Hepatocyte (in vitro differentiated cells): Measurements from ENCODE around the gene DHCR24. TPM values are rescaled to one million over a fixed set of nuclear protein-coding genes. Genes with fewer than 3 reads are reported as not detected.
A peak's percentile ranks its signal among the peaks of the same experiment; 100 is the strongest.

ENCODE experiments used
- DNase-seq: peaks from one replicate; pipeline ENCODE4 v3.0.0-alpha.2; 2016; ENCODE audit warnings: low spot score
- H2AFZ ChIP-seq: fragments of 200-600 bp; sonication (generic); 2 replicates; pipeline ENCODE4 v1.6.0; 2016; ENCODE audit warnings: antibody characterized with exemption, mild to moderate bottlenecking
- H3K27ac ChIP-seq: fragments of 200-600 bp; sonication (generic); 2 replicates; pipeline ENCODE4 v1.5.1; 2016; ENCODE audit warnings: mild to moderate bottlenecking
- H3K27me3 ChIP-seq: fragments of 200-600 bp; sonication (generic); 2 replicates; pipeline ENCODE4 v1.6.1; 2016
- H3K36me3 ChIP-seq: fragments of 200-600 bp; sonication (generic); replicated peaks from 2 replicates; pipeline ENCODE4 v1.5.1; 2016; ENCODE audit warnings: low read depth; ENCODE audit not compliant: insufficient read depth
- H3K4me1 ChIP-seq: fragments of 200-600 bp; sonication (generic); 2 replicates; pipeline ENCODE4 v1.5.1; 2016; ENCODE audit warnings: mild to moderate bottlenecking, moderate library complexity; ENCODE audit not compliant: insufficient read depth
- H3K4me2 ChIP-seq: fragments of 200-600 bp; sonication (generic); 2 replicates; pipeline ENCODE4 v1.6.0; 2016
- H3K4me3 ChIP-seq: fragments of 200-600 bp; sonication (generic); 2 replicates; pipeline ENCODE4 v1.5.1; 2016; ENCODE audit warnings: mild to moderate bottlenecking
- H3K79me2 ChIP-seq: fragments of 200-600 bp; sonication (generic); 2 replicates; pipeline ENCODE4 v1.6.0; 2017; ENCODE audit warnings: mild to moderate bottlenecking
- H3K9me2 ChIP-seq: fragments of 200-600 bp; sonication (generic); replicated peaks from 2 replicates; pipeline ENCODE4 v1.6.0; 2017; ENCODE audit warnings: mild to moderate bottlenecking; ENCODE audit not compliant: insufficient read depth
- H3K9me3 ChIP-seq: fragments of 200-600 bp; sonication (generic); 2 replicates; pipeline ENCODE4 v1.5.1; 2016; ENCODE audit warnings: low read depth, mild to moderate bottlenecking
- H4K20me1 ChIP-seq: fragments of 200-600 bp; sonication (generic); 2 replicates; pipeline ENCODE4 v1.6.0; 2016; ENCODE audit warnings: mild to moderate bottlenecking; ENCODE audit not compliant: insufficient read depth, poor library complexity, severe bottlenecking
- CTCF ChIP-seq: fragments of 200-600 bp; sonication (generic); IDR thresholded peaks from 2 replicates; pipeline ENCODE4 v1.5.1; 2016; ENCODE audit warnings: antibody characterized with exemption, mild to moderate bottlenecking; ENCODE audit not compliant: poor library complexity
- EZH2 ChIP-seq: fragments of 200-600 bp; sonication (generic); IDR thresholded peaks from 2 replicates; pipeline ENCODE4 v1.6.1; 2016; ENCODE audit warnings: antibody characterized with exemption, mild to moderate bottlenecking, borderline replicate concordance
- EZH2phosphoT487 ChIP-seq: fragments of 200-600 bp; sonication (generic); IDR thresholded peaks from one replicate; pipeline ENCODE4 v1.6.1; 2018; ENCODE audit warnings: antibody characterized with exemption, mild to moderate bottlenecking, low read depth, moderate library complexity; ENCODE audit not compliant: unreplicated experiment, severe bottlenecking
- WGBS: methylation state at CpG from one replicate; pipeline ENCODE4 v1.1.6; 2016; ENCODE audit warnings: low lambda C conversion rate; ENCODE audit errors: missing lambda C conversion rate; 5-methylcytosine and 5-hydroxymethylcytosine counted together
- polyA plus RNA-seq: library from polyadenylated mRNA; unstranded; fragments of >200 nt; fragmentation: Nextera tagmentation; extraction: Ambion mirVana; gene quantifications from 2 replicates; pipeline ENCODE4 v1.2.1, GENCODE V29; 2016
- total RNA-seq: library from RNA; depleted of rRNA; stranded (reverse); fragments of >200 nt; gene quantifications from 2 replicates; pipeline ENCODE4 v1.2.3, GENCODE V29; 2014

Gene DHCR24
- total and polyA plus RNA-seq, 2 experiments from 2014 or later = 282 to 318 TPM

- H3K79me2 ChIP-seq = peaks cover 4% of the 10 kb centered on the region
- peak overlapping the region; percentile 68 for H3K27ac ChIP-seq
- no peak overlapping the region for H2AFZ ChIP-seq
- no peaks in the 10 kb centered on the region for H3K9me3 ChIP-seq
- no peak overlapping the region for H3K4me3 ChIP-seq
- H3K4me2 ChIP-seq = no peak overlapping the region
- peaks cover 21% of the 10 kb centered on the region for H3K4me1 ChIP-seq
- peaks cover 4% of the 10 kb centered on the region for H4K20me1 ChIP-seq
- peak; percentile 2 for DNase-seq
- no peaks in the 10 kb centered on the region for H3K27me3 ChIP-seq
- TF ChIP-seq EZH2phosphoT487 = no peak
- no peak for TF ChIP-seq EZH2
- TF ChIP-seq CTCF = no peak
- no peaks in the 10 kb centered on the region for H3K9me2 ChIP-seq
- WGBS = 91% methylated on average over 3 of the region's 3 CpGs
- H3K36me3 ChIP-seq = no peaks in the 10 kb centered on the region
Measured at GRCh38 chr1:54857141-54857540, 29.9 kb downstream of the DHCR24 start.

- Histone ChIP-seq H3K4me1 (peaks cover 2% of the 10 kb centered on the region), H3K9me3 (no peaks in the 10 kb centered on the region), H3K79me2 (no peaks in the 10 kb centered on the region), H3K36me3 (no peaks in the 10 kb centered on the region), H4K20me1 (peaks cover 4% of the 10 kb centered on the region), H3K4me2 (no peak overlapping the region), H3K9me2 (no peaks in the 10 kb centered on the region), H3K27ac (no peak overlapping the region), H3K27me3 (no peaks in the 10 kb centered on the region), H3K4me3 (no peak overlapping the region), H2AFZ (no peak overlapping the region)
- 93% methylated on average over 12 of the region's 12 CpGs for WGBS
- TF ChIP-seq EZH2phosphoT487 (no peak), CTCF (no peak), EZH2 (no peak)
- peak; percentile 2 for DNase-seq
Measured at GRCh38 chr1:54854381-54855020, 32.5 kb downstream of the DHCR24 start.

- H3K4me3 ChIP-seq = no peak overlapping the region
- H3K79me2 ChIP-seq = no peaks in the 10 kb centered on the region
- no peak for TF ChIP-seq CTCF
- no peak for TF ChIP-seq EZH2phosphoT487
- TF ChIP-seq EZH2 = no peak
- H3K9me2 ChIP-seq = no peaks in the 10 kb centered on the region
- no peaks in the 10 kb centered on the region for H3K9me3 ChIP-seq
- H3K4me1 ChIP-seq = no peaks in the 10 kb centered on the region
- no peaks in the 10 kb centered on the region for H3K27me3 ChIP-seq
- no peaks in the 10 kb centered on the region for H3K36me3 ChIP-seq
- H4K20me1 ChIP-seq = peaks cover 4% of the 10 kb centered on the region
- H2AFZ ChIP-seq = no peak overlapping the region
- 97% methylated on average over 12 of the region's 12 CpGs for WGBS
- no peak overlapping the region for H3K4me2 ChIP-seq
- H3K27ac ChIP-seq = no peak overlapping the region
- no peak for DNase-seq
Measured at GRCh38 chr1:54853793-54854370, 33.1 kb downstream of the DHCR24 start.
